Measurements from ENCODE around the gene USF2.

USF2 gene

DNA sequence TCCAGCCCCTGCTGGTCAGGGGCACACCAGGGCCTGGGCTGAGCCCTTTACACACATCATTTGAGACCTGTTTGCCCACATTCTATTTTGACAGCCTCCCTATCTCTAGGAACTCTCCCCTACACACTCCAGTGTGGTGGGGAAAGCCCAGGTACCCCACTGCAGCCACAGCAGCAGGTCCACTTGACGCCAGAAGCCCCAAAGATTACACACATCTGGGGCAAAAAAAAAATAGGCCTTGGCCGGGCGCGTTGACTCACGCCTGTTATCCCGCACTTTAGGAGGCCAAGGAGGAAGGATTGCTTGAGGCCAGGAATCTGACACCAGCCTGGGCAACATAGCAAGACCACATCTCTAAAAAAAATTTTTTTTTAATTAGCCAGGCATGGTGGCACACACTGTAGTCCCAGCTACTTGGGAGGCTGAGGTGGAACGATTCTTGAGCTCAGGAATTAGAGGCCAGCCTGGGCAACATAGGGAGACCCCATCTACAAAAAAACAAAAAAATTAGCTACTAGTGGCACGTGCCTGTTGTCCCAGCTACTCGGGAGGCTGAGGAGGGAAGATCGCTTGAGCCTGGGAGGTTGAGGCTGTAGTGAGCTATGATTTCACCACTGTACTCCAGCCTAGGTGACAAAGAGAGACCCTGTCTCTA, 42.2 kb downstream of the USF2 start:
- no peak overlapping the region for H3K4me3 ChIP-seq (ENCODE audit: low read length)
- TF ChIP-seq, protein P1, sequence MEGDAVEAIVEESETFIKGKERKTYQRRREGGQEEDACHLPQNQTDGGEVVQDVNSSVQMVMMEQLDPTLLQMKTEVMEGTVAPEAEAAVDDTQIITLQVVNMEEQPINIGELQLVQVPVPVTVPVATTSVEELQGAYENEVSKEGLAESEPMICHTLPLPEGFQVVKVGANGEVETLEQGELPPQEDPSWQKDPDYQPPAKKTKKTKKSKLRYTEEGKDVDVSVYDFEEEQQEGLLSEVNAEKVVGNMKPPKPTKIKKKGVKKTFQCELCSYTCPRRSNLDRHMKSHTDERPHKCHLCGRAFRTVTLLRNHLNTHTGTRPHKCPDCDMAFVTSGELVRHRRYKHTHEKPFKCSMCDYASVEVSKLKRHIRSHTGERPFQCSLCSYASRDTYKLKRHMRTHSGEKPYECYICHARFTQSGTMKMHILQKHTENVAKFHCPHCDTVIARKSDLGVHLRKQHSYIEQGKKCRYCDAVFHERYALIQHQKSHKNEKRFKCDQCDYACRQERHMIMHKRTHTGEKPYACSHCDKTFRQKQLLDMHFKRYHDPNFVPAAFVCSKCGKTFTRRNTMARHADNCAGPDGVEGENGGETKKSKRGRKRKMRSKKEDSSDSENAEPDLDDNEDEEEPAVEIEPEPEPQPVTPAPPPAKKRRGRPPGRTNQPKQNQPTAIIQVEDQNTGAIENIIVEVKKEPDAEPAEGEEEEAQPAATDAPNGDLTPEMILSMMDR (conservative IDR thresholded peaks at IDR 0.05; ENCODE audit: low read depth, low read length), result no peak
- no peak for DNase-seq (ENCODE audit: low read depth)

GRCh38 chr19:35311901-35312665, 43.3 kb downstream of the USF2 start:
- TF ChIP-seq, protein P1 (conservative IDR thresholded peaks at IDR 0.05; ENCODE audit: low read depth, low read length), result no peak
- H3K4me3 ChIP-seq (ENCODE audit: low read length), result no peak overlapping the region
- no peak for DNase-seq (ENCODE audit: low read depth)

DNA sequence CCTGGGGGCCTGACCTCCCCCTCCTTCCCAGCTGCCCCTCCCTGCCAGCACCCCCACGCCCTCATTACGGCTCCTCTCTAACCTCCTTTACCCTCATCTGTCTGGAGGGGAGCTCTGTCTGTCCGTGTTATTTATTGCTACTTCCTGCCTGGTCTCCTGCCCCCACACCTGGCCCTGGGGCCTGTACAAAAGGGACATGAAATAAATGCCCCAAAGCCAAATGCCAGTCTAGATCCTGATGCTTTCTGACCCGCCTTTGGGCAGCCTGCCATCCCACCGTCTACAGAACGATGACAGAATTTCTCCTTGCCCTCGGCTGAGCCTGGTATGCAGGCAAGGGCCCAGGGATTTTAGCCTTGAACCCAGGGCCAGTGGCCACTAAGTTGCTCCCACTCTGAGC, 44.8 kb downstream of the USF2 start:
- DNase-seq (ENCODE audit: low read depth), result no peak
- H3K4me3 ChIP-seq (ENCODE audit: low read length), result no peak overlapping the region
- TF ChIP-seq, protein P1 (conservative IDR thresholded peaks at IDR 0.05; ENCODE audit: low read depth, low read length), result no peak

DNA sequence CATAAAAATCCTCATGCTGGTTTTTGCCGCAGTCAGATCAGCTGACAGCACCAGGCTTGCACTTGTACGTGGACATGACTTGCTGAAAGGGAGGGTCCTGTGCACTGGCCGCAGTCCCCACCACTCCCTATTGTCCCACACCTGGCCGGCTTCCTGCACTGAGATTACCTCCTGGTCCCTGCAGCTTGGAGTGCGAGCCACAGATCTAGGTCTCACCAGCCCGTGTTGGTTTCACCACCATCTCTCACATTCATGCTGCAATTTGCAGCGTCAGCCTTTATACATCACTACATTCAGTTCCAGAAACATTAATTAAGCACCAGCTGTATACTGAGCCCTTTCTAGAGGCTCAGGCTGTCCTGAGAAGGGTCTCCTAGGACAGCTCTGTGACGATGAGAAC, 45.3 kb downstream of the USF2 start:
- no peak for DNase-seq (ENCODE audit: low read depth)
- TF ChIP-seq, protein P1 (conservative IDR thresholded peaks at IDR 0.05; ENCODE audit: low read depth, low read length), result no peak

GRCh38 chr19:35314858-35315470, 46.2 kb downstream of the USF2 start:
- TF ChIP-seq, protein P1 (conservative IDR thresholded peaks at IDR 0.05; ENCODE audit: low read depth, low read length), result no peak
- no peak for DNase-seq (ENCODE audit: low read depth)
- no peak overlapping the region for H3K4me3 ChIP-seq (ENCODE audit: low read length)

More for the DNA sequence above, 45.3 kb downstream of the USF2 start:
- H3K4me3 ChIP-seq (ENCODE audit: low read length), result no peak overlapping the region

- no peak overlapping the region for H3K4me3 ChIP-seq (ENCODE audit: low read length)
- TF ChIP-seq, protein P1 (conservative IDR thresholded peaks at IDR 0.05; ENCODE audit: low read depth, low read length), result no peak
- DNase-seq (ENCODE audit: low read depth), result no peak
Measured at GRCh38 chr19:35315883-35316282, 47.1 kb downstream of the USF2 start.
